ENCODE measurements around the gene ULK4.

ULK4 gene

GRCh38 chr3:41204369-41204768 lies 757.5 kb downstream of the ULK4 start:
- H3K4me3 ChIP-seq (ENCODE audit: low read depth, low read length): no peak overlapping the region

GRCh38 chr3:41202834-41203345 lies 759.0 kb downstream of the ULK4 start:
- H3K4me3 ChIP-seq (ENCODE audit: low read depth, low read length): no peak overlapping the region

GRCh38 chr3:41202075-41202833 lies 759.6 kb downstream of the ULK4 start:
- H3K4me3 ChIP-seq (ENCODE audit: low read depth, low read length): peak overlapping the region; percentile 14

- H3K4me3 ChIP-seq (ENCODE audit: low read depth, low read length): peak overlapping the region; percentile 94
These were observed 761.3 kb downstream of the ULK4 start for GRCh38 chr3:41200669-41201021.

DNA sequence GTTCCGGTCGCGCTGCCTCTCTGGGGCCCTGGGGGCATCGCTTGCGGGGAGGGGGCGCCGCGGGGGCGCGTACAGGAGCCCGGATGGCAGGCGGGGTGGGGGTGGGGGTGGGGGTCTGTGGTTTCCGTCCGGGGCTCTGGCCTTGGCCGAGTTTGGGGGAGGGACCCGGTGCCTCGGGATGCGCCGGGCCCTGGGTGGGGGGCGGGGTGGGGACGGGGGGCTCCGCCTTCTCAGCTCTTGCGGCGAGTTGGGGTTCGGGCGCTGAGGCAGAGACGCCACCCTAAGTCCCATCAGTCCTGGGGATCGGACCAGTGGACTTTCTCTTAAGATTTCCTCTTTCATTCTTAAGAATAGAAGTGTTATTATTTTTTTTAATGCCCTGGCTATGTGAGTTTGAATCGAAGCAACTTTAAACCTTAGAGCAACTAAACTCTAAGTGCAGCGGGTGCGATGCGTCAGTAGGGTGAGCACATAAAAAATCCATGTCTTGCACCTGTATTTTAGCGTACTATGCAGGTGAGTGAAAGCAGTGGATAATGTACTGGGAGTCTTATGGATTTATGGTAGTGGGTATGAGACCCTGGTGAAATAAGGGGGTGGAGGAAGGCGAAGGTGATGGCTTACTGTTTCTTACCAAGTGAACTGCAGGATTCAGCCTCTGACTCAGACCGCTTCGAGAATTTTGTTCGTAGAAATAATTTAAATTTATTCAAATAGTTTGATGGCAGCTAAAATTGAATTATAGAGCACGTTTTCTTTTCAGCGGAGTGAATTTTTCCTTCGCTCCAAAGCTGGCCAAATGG lies 761.8 kb downstream of the ULK4 start:
- peak overlapping the region; percentile 94 for H3K4me3 ChIP-seq (ENCODE audit: low read depth, low read length)

- peak within 1 kb of the TSS; percentile 94 for H3K4me3 ChIP-seq (ENCODE audit: low read depth, low read length)
These were observed 762.7 kb downstream of the ULK4 start, which contains the start of gene CTNNB1 for GRCh38 chr3:41198950-41199865. Gene CTNNB1, plus strand, starts transcription at chr3:41199505. Its CDS starts 24,564 bp downstream, at chr3:41224069.

DNA sequence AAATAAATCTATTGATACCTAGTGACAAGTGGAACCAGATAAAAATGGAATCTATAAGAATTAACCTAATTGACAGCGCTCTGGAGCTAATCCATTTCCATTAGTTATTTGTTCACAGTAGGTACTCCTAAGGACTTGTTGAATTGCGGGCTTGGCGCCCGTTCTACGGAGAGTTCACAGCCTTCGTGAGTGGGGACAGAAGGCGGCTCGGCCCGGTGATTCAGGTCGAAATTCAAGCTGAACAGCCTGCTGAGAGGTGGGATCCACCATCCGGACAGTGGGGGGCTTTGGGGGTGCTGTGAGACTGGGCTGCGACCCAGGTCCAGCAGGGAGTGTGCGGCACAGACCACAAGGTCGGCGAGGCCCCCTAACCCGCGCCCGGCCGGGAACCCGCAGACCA lies 763.4 kb downstream of the ULK4 start:
- peak overlapping the region; percentile 82 for H3K4me3 ChIP-seq (ENCODE audit: low read depth, low read length)

DNA sequence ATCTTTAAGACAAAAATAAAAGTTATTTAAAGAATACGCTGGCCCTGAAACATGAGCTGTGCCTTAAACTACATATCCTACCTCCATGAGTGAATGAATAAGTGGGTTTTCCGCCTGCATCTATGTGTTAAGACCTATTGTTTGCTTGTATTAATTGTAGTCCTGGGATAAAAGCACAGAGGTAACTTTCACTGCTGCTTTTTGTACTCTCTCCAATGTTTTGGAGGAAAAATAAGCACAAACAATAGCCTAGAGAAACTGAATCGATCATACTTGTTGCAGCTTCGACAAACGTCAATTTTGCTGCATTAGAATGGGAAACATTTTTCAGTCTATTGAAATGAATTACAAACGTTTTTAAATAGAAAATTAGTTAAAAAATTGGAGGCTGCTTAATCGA lies 763.9 kb downstream of the ULK4 start:
- H3K4me3 ChIP-seq (ENCODE audit: low read depth, low read length): peak overlapping the region; percentile 82

Data from iPS-11a (cell line).